Endothelial cell of hepatic sinusoid (primary cell): ENCODE data around the gene NCAM2.
"Not testable (repeated sequence)": the region's sequence is repeated elsewhere in the genome, so short reads cannot be mapped to it uniquely, and the experiment has no call there.

Experiments
- in situ Hi-C: cut with HindIII; loops from 2 replicates; pipeline ENCODE4 v1.10.0; 2017; ENCODE audit warnings: low sequenced_read_pairs

NCAM2 gene

GRCh38 chr21:21290751-21291150 is 292.5 kb downstream of the NCAM2 start:
- in situ Hi-C loops, result no loop called here

- in situ Hi-C loops, result no loop called here
These were observed 293.8 kb downstream of the NCAM2 start for GRCh38 chr21:21291883-21292569.

- in situ Hi-C loops, result no loop called here
These were observed 297.1 kb downstream of the NCAM2 start for GRCh38 chr21:21295303-21295702.

- in situ Hi-C loops, result no loop called here
These were observed 299.0 kb downstream of the NCAM2 start for GRCh38 chr21:21297211-21297610.

GRCh38 chr21:21301013-21301412 is 302.8 kb downstream of the NCAM2 start:
- in situ Hi-C loops, result no loop called here

GRCh38 chr21:21309510-21309909 is 311.3 kb downstream of the NCAM2 start:
- in situ Hi-C loops, result no loop called here

GRCh38 chr21:21324297-21324696 is 326.1 kb downstream of the NCAM2 start:
- in situ Hi-C loops, result no loop called here

GRCh38 chr21:21332492-21332891 is 334.3 kb downstream of the NCAM2 start:
- in situ Hi-C loops, result no loop called here

GRCh38 chr21:21341041-21341440 is 342.8 kb downstream of the NCAM2 start:
- in situ Hi-C loops, result no loop called here

GRCh38 chr21:21345296-21345695 is 347.1 kb downstream of the NCAM2 start:
- in situ Hi-C loops, result no loop called here

- in situ Hi-C loops, result no loop called here
These were observed 347.7 kb downstream of the NCAM2 start for GRCh38 chr21:21345872-21346271.

- in situ Hi-C loops, result no loop called here
These were observed 368.1 kb downstream of the NCAM2 start for GRCh38 chr21:21366277-21366676.

- in situ Hi-C loops, result no loop called here
These were observed 369.4 kb downstream of the NCAM2 start for GRCh38 chr21:21367583-21367982.

GRCh38 chr21:21373969-21374368 is 375.8 kb downstream of the NCAM2 start:
- in situ Hi-C loops, result no loop called here

GRCh38 chr21:21383126-21383525 is 384.9 kb downstream of the NCAM2 start:
- in situ Hi-C loops, result no loop called here

- in situ Hi-C loops, result no loop called here
These were observed 386.8 kb downstream of the NCAM2 start for GRCh38 chr21:21384977-21385376.

- in situ Hi-C loops, result no loop called here
These were observed 387.2 kb downstream of the NCAM2 start for GRCh38 chr21:21385404-21385803.

- in situ Hi-C loops, result no loop called here
These were observed 389.7 kb downstream of the NCAM2 start for GRCh38 chr21:21387916-21388315.

- in situ Hi-C loops, result no loop called here
These were observed 395.9 kb downstream of the NCAM2 start for GRCh38 chr21:21394064-21394463.

- in situ Hi-C loops, result no loop called here
These were observed 398.2 kb downstream of the NCAM2 start for GRCh38 chr21:21396424-21396823.

- in situ Hi-C loops, result no loop called here
These were observed 399.3 kb downstream of the NCAM2 start for GRCh38 chr21:21397464-21397863.

- in situ Hi-C loops, result no loop called here
These were observed 403.2 kb downstream of the NCAM2 start for GRCh38 chr21:21401444-21401843.

GRCh38 chr21:21402187-21402586 is 404.0 kb downstream of the NCAM2 start:
- in situ Hi-C loops, result not testable (repeated sequence)
